Airway epithelial cell (primary cell): ENCODE measurements around the gene SLC6A7. TPM values are rescaled to one million over a fixed set of nuclear protein-coding genes. Genes with fewer than 3 reads are reported as not detected.

Experiments used
- total RNA-seq: library from RNA; depleted of rRNA; stranded (reverse); fragments of >200 nt; gene quantifications from 2 replicates; pipeline ENCODE4 v1.2.3, GENCODE V29; 2015

SLC6A7 gene
- total RNA-seq: not detected in 2 replicates

DNA sequence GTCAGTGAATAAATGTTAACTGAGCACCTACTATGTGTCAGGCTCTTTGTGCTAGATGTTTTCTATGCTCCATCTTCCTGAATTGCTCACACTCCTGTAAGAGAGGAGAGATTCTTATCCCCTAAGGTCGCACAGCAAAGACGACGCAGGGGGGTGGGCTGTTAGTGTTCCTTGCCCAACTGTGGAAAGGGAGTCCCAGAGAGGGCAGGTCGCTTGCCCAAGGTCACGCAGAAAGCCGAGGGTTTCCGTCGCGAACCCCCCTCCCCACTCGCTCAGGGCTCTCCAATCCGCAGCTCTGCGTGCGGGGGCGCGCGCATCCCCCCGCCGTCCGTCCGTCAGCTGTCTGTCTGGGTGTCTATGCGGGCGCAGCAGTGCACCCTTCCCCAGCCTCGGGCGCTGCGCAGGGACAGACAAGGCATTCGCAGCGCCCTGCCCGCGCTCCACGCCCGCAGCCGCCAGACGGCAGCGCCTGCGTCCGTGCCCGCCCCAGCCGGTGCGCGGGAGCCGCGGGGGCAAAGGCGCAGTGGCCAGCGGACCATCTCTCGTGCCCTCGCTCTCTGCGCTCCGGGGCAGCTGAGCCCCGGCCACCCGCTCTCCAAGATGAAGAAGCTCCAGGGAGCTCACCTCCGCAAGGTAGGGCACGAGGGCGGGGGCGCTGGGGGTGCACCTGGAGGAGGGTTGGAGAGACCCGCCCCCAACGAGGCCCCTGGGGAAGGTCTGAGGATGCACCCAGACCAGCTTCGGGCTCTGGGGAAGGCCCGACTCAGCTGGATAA lies at the start of gene SLC6A7:
TSS of gene SLC6A7 (plus strand) at position 335 of the 775 bp plus-strand sequence. CDS start at position 601, 266 bp downstream.

DNA sequence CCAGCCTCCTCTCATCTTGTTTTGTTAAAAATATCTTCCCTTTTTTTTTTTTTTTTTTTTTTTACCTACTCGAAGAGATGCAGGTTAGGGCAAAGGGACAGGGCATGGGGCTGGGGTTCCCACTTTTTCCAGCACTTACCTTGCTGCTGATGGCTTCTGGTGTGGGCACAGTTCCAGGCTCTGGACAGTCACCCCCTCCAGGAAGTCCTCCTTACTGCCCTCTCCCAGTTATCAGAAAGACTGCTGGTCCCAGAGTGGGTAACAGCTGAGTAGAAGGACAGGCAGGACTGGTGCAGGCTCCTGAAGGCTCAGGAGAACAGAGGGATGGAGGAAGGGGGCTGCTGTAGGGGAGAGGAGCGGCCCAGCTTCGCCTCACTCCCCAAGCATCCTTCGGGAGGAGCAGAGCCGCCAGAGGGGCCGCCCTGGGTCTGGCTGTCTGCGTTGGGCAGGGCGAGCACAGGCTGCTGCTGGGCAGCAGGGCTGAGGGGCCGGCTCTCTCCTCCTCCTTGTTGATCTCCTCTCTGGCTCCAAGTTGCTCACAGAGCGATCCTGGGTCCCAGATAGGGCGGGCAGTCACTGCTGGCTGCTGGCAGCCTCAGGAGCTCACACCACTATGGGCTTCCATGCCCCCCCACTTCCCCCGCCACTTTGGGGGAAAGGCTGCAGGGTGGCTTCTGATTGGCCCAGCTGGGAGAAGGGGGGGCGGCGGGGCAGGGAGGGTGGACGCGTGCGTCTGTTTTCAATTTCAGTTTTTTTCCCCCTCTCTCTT lies 34.4 kb upstream of the SLC6A7 start, which contains the start of gene PDGFRB:
TSS of gene PDGFRB (minus strand) at position 588 of the 769 bp plus-strand sequence. CDS start 18,798 bp downstream, outside the sequence.

DNA sequence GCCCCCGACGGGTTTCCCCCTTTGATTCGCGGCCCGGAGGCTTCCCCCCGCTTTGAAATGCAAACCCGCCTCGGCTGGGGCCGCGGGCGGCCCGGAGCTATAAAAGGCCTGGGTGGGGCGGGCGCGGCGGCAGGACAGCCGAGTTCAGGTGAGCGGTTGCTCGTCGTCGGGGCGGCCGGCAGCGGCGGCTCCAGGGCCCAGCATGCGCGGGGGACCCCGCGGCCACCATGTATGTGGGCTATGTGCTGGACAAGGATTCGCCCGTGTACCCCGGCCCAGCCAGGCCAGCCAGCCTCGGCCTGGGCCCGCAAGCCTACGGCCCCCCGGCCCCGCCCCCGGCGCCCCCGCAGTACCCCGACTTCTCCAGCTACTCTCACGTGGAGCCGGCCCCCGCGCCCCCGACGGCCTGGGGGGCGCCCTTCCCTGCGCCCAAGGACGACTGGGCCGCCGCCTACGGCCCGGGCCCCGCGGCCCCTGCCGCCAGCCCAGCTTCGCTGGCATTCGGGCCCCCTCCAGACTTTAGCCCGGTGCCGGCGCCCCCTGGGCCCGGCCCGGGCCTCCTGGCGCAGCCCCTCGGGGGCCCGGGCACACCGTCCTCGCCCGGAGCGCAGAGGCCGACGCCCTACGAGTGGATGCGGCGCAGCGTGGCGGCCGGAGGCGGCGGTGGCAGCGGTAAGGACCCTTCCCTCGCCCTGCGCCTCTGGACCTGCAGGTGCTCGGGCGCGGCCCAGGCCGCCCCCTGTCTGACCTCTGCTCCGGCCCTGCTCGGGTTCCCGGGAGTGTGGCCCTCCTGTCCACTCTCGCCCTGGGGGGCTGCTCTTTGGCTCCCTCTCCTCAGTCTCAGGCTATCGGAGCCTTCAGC lies 23.0 kb upstream of the SLC6A7 start, which contains the start of gene CDX1:
TSS of gene CDX1 (plus strand) at position 129 of the 862 bp plus-strand sequence. CDS start at position 228, 99 bp downstream.

Other genes with a start within 250 kb of the SLC6A7 start
- 0.07 TPM in 1 of 2 replicates, not detected in the other for gene PDE6A, start 245.3 kb upstream of the SLC6A7 start, total RNA-seq
- 7.8 and 10.0 TPM in 2 replicates for gene SLC26A2, start 229.3 kb upstream of the SLC6A7 start, total RNA-seq
- 2.1 and 2.8 TPM in 2 replicates for gene TIGD6, start 189.4 kb upstream of the SLC6A7 start, total RNA-seq
- 24.5 and 30.3 TPM in 2 replicates for gene HMGXB3, start 189.3 kb upstream of the SLC6A7 start, total RNA-seq
- gene CSF1R, start 103.5 kb upstream of the SLC6A7 start, total RNA-seq: 0.09 TPM in 1 of 2 replicates, not detected in the other
- 3.9 and 4.9 TPM in 2 replicates for gene PDGFRB, start 34.2 kb upstream of the SLC6A7 start, total RNA-seq
- gene CDX1, start 23.3 kb upstream of the SLC6A7 start, total RNA-seq: not detected in 2 replicates
- gene CAMK2A, start 99.7 kb downstream of the SLC6A7 start, total RNA-seq: not detected in 2 replicates
- 3.3 and 5.8 TPM in 2 replicates for gene ARSI, start 112.8 kb downstream of the SLC6A7 start, total RNA-seq
- gene TCOF1, start 167.6 kb downstream of the SLC6A7 start, total RNA-seq: 43.8 and 52.5 TPM in 2 replicates
- 7.5 and 9.1 TPM in 2 replicates for gene CD74, start 222.8 kb downstream of the SLC6A7 start, total RNA-seq